HG03045 (cell line): ENCODE results near the gene TMEM218.
"Not testable (repeated sequence)": the region's sequence is repeated elsewhere in the genome, so short reads cannot be mapped to it uniquely, and the experiment has no call there.

Experiments used
- ATAC-seq: cut with Tn5 transposase; IDR thresholded peaks from one replicate; pipeline ENCODE4 v1.9.1; 2021; ENCODE audit warnings: mild to moderate bottlenecking, moderate library complexity; ENCODE audit not compliant: unreplicated experiment

The TMEM218 gene

GRCh38 chr11:125090816-125091215, 20.6 kb downstream of the TMEM218 start:
- ATAC-seq = no peak

- ATAC-seq = not testable (repeated sequence)
These were observed 21.3 kb downstream of the TMEM218 start for GRCh38 chr11:125090151-125090550.

GRCh38 chr11:125089481-125089880, 21.9 kb downstream of the TMEM218 start:
- ATAC-seq = not testable (repeated sequence)

GRCh38 chr11:125088576-125089455, 22.6 kb downstream of the TMEM218 start:
- no peak for ATAC-seq

- no peak for ATAC-seq
These were observed 23.3 kb downstream of the TMEM218 start for GRCh38 chr11:125088123-125088522.

- no peak for ATAC-seq
These were observed 24.7 kb downstream of the TMEM218 start for GRCh38 chr11:125086633-125087296.

- no peak for ATAC-seq
These were observed 25.9 kb downstream of the TMEM218 start for GRCh38 chr11:125085301-125086081.

- no peak for ATAC-seq
These were observed 26.6 kb downstream of the TMEM218 start for GRCh38 chr11:125084761-125085231.

- no peak for ATAC-seq
These were observed 27.4 kb downstream of the TMEM218 start for GRCh38 chr11:125084057-125084416.

GRCh38 chr11:125083312-125084056, 27.9 kb downstream of the TMEM218 start:
- no peak for ATAC-seq

- no peak for ATAC-seq
These were observed 28.7 kb downstream of the TMEM218 start for GRCh38 chr11:125082611-125083311.

- no peak for ATAC-seq
These were observed 29.4 kb downstream of the TMEM218 start for GRCh38 chr11:125082040-125082439.

- no peak for ATAC-seq
These were observed 30.2 kb downstream of the TMEM218 start for GRCh38 chr11:125081098-125081798.

GRCh38 chr11:125080531-125080911, 30.9 kb downstream of the TMEM218 start:
- ATAC-seq = no peak

- no peak for ATAC-seq
These were observed 31.4 kb downstream of the TMEM218 start for GRCh38 chr11:125079878-125080530.

GRCh38 chr11:125079151-125079877, 32.1 kb downstream of the TMEM218 start:
- no peak for ATAC-seq

- no peak for ATAC-seq
These were observed 32.8 kb downstream of the TMEM218 start for GRCh38 chr11:125078516-125079140.

GRCh38 chr11:125078016-125078415, 33.4 kb downstream of the TMEM218 start:
- no peak for ATAC-seq
